Hematopoietic multipotent progenitor cell (in vitro differentiated cells): ENCODE data around the gene C16orf78. TPM values are rescaled to one million over a fixed set of nuclear protein-coding genes. Genes with fewer than 3 reads are reported as not detected.

Experiments
- DNase-seq, 3 donors: peaks; one replicate each; pipeline ENCODE4 v3.0.0-alpha.2; 2011 to 2015; ENCODE audit warnings: low read depth in 2 of 3, low spot score in 2 of 3
- total RNA-seq: library from RNA; depleted of rRNA; stranded (reverse); fragments of >200 nt; gene quantifications from one replicate; pipeline ENCODE4 v1.2.3, GENCODE V29; 2012

The C16orf78 gene, protein sequence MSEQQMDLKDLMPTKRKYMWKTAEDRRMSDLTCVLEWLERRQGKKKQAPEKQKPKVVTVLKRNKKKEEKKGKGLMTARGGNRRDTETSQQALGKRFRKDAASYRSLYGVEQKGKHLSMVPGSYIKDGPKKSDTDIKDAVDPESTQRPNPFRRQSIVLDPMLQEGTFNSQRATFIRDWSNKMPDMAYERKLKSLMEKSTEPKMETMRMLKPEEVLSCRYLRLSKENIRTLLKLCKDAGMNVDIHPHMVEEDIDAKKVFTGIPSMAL
- not detected for total RNA-seq

DNA sequence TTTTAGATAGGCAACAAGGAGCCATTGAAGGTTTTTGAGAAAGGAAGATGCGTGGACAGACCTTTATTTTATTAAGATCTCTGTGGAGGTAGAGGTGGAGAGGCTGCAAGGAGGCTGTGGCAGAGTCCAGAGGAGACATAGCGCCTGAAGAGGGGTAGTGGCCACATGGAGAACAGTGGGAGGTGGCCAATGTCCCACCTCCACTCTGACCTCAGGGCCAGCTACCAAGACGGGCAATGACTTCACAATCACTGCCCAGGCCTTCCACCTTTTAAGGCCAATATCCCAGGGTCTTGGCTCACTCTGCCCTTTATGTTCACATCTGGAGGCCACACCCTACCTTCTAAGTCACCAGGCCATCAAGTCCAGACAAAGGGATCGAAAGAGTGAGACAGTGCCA is at the start of gene C16orf78:
TSS of gene C16orf78 (plus strand) at position 301 of the 400 bp plus-strand sequence. CDS start 136 bp downstream, outside the sequence.
- DNase-seq, result no peak

DNA sequence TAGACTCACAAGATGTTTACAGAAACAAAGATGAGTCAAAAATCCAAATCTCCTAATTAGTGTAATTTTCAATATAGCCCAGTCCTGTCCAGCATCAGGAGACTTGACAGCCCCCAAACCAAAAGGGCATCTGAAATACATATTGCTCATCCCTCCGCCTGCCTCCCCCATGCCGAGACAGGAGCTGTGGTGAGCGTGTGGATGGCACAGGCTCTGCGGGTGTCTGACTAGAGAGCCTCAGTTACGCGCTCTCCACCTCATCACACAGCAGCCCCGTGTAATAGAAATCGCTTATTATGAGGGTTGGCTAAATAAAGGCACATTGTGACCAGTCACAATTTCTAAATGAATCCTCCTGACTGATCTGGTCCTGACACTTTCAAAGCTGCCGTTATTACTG is 48.9 kb upstream of the C16orf78 start:
- no peak for DNase-seq

DNA sequence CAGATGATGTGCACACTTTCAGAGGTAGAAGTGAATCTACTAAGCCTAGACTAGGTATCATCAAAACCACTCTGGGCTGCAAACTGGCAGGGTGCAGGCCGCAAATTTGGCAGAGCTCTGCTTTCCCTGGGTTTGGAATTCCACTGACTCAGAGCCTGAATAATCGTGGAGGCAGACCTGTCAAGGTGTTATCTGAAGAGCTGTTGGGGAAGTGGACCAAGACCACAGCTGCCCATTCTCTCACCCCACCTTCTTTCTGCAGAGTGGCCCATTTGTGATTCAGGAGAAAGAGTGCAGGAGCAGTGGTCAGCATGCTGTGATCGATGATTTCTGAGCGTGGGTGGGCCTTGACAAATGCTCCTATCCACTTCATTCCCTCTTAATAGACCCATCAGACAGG is 46.1 kb upstream of the C16orf78 start:
- DNase-seq, result no peak

DNA sequence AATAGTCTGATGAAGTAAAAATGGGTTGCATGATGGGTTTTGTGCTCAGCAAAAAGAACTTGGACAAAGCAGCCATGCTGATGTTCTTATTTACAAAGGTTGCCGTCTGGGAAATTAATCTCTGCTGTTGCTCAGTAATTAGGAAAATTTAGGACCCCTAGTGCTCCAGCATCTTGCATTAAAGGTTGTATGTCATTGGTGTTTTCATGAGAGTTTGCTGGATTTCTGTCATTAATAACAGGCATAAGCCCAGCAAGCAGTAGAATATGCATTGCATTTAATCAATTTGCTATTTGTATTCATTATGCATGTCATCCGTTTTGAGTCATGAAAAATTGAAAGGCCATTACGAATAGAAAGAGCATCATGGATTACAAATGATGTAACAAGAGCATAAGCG is 45.3 kb upstream of the C16orf78 start:
- no peak for DNase-seq

DNA sequence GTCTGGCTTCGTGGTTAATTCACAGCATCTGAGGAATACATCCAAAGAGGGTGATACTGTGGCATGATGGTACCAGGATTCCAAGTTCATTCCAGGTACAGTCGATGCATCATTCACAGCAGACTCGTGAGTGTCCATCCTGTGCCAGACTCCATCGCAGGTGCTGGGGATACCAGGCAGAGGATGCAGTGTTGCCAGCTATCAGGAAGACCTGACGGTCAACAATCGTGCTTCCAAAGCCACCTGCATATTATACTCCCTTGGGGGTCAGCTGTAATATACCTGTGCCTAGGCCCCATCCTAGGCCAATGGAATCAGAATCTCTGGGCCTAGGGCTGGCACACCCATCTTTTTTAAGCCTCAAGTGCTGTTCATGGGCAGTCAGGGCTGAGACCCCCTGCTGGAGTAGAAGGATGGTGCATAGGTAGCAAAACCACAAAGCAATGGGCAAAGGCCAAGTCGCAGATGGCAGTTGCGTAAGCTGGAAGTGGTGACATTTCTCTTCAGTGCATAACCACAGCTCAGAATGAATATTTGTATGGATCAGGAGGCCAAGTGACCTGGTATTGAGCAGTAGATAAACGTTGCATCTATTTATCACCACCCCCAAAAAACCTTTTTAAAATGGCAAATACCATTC is 42.9 kb upstream of the C16orf78 start:
- peak in 2 of 3 donors; percentile 5 to 69 for DNase-seq

DNA sequence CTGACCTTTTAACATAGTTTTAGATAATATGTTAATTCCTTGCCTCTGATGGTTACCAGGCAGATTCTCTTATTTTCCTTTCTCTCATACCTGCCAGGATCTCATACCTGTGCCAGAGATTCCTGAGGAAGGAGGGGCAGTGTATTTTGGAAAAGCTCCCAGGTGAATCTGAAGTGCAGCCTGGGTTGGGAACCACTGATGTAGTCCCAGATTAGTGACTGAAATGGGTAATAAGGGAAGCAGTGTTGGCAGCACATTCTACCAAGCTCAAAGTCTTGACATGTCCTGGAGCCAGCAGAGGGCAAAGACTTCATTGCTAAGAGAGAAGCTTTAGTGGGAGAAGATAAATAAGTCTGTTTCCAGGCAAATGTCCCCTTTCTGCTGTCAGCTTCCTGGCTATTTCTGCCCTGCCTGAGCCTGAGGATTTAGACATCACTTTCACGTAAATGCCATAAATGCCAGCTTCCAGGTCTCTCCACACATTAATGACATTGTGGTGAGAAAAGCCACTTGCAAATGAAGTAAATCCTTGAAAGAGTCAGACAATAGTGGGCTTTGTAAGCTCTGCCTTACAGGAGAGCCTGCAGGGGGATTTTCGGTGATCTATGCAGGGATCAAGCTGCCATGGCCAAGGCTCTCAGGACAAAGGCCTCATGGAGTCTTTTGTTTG is 40.9 kb upstream of the C16orf78 start:
- DNase-seq, result no peak

DNA sequence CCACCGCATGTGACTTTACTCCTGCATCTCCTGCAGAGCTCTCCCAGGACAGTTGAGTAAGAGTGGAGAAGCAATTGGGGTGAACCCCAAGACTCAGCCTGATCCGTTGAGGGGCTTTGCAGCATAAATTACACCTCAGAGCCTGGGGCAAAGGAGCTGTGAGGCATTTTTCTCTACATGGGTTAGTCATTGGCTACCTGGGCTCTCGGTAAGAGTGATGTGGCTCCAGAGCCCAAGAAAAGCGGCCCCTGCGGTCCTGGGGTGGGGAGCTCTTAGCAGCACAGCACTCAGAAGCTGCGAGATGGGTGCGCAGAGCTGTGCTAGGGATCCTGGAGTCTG is 40.4 kb upstream of the C16orf78 start:
- DNase-seq, result no peak

DNA sequence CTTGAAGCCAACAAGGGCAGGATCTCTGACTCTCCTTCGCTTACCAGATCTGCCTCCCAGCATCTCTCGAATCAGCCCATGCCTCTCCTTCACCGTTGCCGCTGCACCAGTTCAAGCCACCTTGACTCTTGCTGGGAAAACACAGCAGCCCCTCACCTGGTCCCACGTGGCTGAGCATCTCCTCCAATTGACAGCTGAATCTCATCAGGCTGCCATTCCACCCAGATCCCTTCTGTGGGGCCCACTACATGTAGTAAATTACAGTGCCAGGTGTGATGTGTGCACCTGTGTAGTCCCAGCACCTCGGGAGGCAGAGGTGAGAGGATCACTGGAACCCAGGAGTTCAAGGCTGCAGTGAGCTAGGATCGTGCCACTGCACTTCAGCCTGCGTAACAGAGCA is 37.8 kb upstream of the C16orf78 start:
- no peak for DNase-seq

DNA sequence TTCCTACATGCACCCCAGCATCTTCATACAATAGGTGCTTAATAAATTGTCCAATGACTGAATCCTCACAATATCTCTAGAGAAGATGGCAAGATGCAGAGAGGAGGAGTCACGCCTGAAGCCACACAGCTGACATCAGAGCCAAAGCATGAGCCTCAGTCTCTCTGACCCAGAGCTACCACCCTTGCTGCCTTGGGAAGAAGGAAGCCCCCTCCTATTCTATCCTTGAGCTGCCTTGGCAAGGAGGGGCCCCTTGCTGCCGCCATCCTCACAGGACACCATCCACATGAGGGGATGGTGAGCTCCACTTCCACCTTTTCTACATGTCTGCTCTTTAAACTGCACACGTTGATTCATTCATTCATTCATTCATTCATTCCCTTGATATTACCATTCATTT is 37.0 kb upstream of the C16orf78 start:
- DNase-seq, result no peak

DNA sequence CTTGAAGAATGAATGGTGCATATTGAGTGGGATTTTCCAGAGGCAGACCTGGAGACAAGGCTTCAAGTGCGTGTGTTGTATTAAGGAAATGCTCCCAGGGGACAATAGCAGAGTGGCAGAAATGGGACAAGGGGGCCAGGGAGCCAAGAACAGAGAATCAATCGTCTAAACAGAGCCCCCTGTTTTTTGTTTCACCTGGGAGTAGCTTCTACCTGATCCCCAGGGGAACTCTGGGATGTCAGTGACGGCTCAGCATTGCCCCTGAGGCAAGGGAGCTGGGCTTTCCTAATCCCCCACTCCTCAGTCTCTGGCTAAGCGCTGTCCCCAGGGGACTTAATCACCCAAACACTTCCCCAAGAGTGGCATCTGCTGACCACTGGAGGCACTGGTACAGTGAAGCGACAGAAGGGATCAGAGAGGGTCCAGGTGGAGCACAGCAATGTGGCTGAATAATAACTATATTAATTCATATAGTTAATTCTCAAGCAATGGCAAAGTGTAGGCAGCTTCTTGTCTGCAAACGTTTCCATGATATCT is 35.7 kb upstream of the C16orf78 start:
- DNase-seq, result no peak

DNA sequence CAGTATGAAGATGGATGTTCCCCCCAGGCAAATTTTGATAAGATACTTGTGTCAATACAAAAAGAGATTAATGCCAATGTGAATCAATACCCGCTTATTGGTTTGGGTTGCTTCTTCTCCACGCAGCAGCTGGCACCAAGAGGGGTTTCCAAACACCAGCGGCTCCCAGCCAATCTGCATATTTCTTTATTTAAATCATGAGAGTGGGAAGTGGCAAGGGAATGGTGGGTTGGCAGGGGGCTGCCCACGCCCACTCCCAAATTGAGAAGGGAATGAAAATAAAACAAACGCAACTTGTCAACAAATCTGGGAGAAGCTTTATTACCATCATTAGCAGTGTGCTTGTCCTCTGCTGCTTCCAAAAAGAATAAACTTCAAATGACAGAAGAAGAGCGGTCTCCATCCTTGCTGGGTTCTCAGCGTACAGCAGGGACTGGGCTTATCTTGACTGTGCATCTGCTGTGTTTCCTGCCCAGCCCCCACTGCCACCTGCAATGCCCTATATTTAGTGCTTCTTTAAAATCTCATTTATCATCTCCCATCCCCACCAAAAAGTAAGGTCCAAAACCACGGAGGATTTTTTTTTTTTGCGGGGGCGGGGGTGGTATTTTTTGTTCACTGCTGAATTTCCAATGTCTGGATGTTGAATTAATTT is 34.9 kb upstream of the C16orf78 start:
- peak in 2 of 3 donors; percentile 37 to 82 for DNase-seq

DNA sequence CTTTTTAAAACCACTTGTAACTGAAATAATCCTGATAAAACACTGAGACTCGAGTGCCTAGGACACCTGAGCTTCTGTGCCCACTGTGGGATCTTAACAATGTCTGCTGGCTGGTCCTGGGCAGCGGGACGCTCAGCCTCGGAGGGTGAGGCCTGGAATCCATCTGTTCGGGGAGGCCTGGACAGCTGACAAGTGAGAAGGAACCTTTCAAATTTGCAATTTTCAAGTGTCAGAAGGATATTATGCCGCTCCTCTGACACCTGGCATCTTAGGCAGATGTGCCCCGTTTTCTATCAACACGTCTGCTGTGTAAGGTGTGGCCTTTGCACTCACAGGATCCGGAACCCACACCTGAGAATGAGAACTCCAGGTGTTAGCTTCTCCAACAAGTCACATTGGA is 33.1 kb upstream of the C16orf78 start:
- DNase-seq, result no peak

DNA sequence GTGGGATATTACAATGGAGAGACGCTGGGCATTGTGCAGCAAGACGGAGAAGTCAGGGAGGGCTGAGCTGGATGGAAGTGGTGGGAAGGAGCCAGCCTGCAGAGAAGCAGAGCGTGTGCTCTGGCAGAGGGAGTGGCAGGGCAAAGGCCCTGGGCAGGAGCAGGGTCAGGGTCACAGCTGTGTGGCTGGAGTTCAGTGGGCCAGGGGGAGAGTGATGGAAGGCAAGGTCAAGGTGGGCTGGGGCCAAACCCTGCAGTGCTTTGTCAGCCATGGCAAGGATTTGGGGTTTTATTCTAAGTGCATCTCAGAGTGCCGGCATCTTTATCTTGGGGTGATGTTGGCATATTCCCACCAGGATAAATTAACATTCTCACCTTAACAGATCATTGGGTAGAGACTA is 31.9 kb upstream of the C16orf78 start:
- no peak for DNase-seq

DNA sequence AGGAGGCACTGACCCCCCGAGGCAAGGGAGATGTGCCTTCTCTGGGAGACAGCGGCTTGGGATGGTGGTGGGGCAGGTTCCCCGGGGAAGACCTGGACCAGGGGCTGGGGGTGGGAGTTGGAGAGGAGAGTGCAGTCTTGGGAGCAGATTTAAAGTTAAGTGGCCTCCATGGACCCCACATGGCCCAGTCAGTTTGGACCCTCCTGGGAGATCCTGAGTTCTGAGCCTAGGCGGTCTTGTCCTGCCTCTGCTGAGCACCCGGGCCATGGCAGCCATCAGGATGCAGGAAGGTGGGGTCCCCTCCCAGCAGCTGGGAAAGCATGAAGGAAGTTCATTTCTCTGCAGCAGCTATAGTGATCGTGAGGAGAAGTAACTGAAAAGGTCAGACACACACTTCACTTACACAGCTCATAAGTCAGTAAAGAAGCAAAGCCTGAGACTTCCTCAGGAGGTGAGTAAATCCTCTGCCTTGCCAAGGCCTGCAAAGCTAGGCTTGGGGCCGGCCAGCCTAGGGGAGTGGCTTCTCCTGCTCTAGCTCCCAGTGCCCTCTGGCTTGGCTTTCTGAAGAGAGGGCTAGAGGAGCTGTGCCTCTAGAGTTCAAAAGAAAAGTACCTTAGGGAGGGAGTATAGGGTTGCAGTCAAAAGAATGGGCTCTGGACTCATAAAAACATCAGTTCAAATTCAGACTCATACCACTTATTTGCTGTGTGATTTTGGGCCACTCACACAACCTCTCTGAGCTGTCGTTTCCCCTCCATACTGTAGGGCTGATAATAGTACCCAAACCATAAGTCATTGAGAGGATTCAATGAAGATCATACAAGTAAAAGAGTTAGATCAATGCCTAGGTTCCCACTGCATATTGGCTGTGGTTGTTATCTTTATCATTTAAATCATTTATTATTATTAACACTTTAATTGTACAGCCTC is 31.0 kb upstream of the C16orf78 start:
- DNase-seq, result no peak

DNA sequence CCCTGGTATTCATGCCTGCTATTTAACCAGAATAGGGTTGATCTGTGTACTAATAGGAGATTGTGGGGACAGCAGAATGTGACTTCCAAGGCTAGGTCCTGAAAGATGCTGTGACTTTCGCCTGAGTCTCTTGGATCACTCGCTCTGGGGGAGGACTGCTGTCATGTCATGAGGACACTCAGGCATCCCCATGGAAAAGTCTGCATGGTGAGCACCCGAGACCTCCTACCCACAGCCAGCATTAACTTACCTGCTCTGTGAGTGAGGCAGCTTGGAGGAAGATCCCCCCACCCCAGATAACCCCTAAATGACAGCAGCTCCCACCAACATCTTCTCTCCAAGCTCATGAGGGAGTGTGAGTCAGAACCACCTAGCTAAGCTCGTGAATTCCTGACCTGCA is 30.3 kb upstream of the C16orf78 start:
- no peak for DNase-seq

DNA sequence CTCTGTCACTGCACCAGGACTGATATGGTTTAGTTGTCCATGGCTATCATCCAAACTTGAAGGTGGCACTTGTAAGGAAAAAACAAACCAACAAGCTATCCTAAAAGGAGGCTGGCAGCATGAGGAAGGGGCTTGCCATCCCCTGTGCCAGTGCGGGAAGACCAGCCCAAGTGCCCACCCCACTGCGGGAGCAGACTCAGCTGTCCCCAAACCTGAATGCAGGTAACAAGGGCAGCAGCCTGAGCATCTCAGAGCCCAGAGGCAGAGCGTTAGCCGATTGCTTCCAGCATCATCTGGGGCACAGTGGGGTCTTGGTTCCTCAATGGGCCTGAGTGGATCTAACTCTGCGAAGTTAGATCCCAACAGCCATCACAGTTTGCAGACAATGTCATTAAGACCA is 29.2 kb upstream of the C16orf78 start:
- no peak for DNase-seq

DNA sequence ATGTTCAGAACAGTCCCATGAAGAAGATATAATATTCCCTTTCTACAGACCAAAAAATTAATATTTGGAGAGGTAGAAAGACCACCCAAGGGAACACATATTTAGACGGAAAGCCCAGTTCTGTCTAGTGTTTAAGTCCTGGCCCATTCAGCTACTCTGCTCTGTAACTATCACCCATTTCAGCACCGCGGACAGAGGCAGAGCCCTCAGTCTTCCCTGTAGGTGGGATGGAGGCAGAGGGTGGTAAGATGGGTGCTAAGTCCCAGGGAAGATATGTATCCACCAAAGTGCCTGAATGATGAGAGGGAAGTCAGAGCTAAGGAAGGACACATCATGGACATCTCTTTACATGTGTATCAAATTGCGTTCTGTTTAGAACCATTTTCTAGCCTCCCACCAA is 27.8 kb upstream of the C16orf78 start:
- peak in 1 of 3 donors; percentile 32 for DNase-seq

DNA sequence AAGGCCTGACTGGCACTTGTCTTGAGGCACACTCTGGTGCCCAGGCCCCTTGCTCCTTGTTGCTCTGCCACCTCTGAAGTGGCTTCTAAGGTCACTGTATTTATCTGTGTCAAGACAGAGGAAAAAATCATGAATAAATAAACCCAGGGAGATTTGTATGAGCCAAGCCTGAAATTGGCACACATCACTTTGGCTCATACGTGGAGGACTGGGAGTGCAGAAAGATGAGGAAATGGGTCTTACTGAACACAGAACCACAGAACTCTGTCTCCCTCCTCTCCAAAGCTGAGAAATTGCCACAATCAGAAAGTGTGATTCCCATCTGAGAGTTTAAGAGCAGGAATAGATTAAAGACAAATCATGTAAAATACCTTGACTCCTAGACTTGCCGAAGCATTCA is 27.1 kb upstream of the C16orf78 start:
- no peak for DNase-seq

DNA sequence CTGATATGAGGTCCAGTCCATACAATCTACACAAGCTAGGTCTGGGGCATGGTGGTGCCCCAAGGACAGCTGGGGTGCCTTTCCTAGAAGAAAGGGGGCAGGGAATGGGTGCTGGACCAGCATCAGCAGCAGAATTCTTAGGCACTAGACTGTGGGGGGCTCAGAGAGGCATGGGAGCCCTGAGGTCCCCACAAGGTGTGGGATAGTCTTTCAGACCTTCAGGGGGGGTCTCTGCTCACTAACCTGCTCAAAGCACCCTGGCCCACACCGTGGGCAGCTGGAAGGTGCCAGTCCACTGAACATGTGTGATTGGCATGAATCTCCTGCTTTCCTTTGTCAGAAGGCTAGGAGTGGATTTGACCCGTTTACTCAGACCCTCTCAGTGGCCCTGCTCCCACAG is 26.1 kb upstream of the C16orf78 start:
- no peak for DNase-seq

DNA sequence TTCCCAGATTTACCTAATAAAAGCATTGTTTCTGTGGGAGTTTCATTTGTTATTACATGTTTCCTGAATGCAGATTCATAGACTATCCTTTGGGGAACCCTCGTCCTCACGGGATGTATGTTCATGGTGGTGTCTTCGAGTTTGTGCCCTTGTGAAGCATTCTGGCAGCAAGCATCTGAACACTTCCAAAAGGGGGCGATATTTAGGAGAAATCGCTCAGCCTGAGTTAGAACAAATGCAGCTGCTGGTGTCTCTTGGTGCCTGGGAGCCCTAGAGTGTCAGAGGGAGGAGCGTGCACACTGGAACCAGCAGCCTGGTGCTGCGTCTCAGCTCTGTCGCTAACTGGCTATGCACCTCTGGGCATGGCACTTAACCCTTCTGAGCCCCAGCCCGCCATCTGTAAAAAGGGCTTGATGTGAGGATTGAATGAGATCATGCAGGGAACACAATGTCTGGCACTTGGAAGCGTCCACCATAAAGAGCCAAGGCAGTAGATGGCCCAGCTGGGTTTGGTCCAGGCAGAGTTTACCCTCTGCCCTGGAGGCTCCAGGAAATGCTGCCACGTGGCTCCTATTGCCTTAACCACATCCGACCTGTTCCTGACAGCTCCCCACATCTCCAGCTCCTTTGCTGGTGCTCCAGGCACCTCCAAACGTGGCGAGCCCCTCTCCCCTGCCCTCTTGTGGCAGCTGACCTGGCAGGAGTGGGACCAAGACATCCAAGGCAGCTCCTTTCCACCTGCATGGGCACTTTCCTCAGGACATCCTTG is 25.0 kb upstream of the C16orf78 start:
- no peak for DNase-seq
